SH-SY5Y (cell line): ENCODE data around the gene STYXL1.

Source experiments
- GATA2 ChIP-seq: IDR thresholded peaks from 2 replicates; pipeline ENCODE4 v1.6.1; 2011; ENCODE audit warnings: mild to moderate bottlenecking, low read depth, low read length
- GATA3 ChIP-seq: IDR thresholded peaks from 2 replicates; pipeline ENCODE4 v1.6.1; 2011; ENCODE audit warnings: low read depth, mild to moderate bottlenecking, low read length, moderate library complexity

DNA sequence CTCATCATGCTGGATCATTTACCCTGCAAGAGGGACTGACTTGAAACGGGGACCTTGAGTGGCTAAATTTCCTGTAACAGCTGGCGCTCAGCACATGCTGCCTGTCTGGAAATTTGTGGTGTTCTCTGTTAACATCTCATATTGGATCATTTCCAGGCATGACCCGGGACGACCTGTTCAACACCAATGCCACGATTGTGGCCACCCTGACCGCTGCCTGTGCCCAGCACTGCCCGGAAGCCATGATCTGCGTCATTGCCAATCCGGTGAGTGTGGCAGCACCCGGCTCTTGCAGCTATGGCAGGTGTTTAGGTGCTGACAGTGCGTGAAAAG is 10.0 kb upstream of the STYXL1 start:
- no peak for TF ChIP-seq GATA3
- TF ChIP-seq GATA2: no peak
